Epithelial cell of prostate (primary cell): ENCODE results near the gene CARMIL1.
A peak's percentile ranks its signal among the peaks of the same experiment; 100 is the strongest.
"Not testable (repeated sequence)": the region's sequence is repeated elsewhere in the genome, so short reads cannot be mapped to it uniquely, and the experiment has no call there.

Experiments
- DNase-seq: peaks from one replicate; pipeline ENCODE4 v3.0.0-alpha.2; 2011; ENCODE audit warnings: low read depth, low spot score
- H3K27ac ChIP-seq: fragments of 450-650 bp; 2 replicates; pipeline ENCODE4 v1.5.1; 2017; ENCODE audit warnings: mild to moderate bottlenecking

CARMIL1 gene

DNA sequence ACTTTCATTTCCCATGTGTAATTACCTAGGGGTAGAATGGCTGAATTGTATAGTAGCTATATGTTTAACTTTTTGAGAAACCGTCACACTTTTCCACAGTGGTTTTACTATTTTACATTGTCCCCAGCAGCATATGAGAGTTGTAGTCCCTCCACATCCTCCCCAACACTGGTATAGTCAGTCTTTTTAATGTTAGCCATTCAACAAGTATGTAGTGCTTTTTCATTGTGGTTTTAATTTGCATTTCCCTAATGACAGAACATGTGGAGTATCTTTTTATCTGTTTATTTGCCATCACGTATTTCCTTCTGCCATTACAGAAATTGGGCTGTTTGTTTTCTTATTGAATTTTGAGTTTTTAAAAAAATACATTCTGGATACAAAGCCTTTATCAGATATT, 148.4 kb downstream of the CARMIL1 start:
- DNase-seq: no peak

DNA sequence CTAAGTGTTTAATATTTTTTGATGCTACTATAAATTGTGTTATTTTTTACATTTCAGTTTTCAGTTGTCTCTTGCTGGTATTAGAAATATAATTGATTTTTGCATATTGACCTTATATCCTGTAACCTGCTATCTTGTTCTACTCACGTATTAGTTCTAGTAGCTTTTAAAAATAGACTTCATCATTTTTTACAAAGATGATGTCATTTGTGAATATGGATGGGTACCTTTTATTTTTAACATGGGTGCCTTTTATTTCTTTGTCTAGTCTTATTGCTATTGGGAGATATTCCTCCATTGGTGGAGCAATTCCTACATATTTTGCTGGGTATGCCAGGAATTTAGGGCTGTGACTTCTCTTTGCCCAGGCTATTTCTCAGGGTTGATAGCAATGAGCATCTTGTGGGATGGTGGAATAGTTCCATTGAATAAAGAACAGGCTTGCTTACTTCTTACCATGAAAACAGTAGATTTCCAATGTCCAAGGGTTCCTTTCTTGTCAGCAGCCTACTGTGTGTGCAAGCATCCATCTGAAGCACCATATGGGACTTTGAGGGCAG, 149.7 kb downstream of the CARMIL1 start:
- DNase-seq: no peak
- H3K27ac ChIP-seq: no peak overlapping the region

More for the DNA sequence above, 148.4 kb downstream of the CARMIL1 start:
- H3K27ac ChIP-seq: no peak overlapping the region

DNA sequence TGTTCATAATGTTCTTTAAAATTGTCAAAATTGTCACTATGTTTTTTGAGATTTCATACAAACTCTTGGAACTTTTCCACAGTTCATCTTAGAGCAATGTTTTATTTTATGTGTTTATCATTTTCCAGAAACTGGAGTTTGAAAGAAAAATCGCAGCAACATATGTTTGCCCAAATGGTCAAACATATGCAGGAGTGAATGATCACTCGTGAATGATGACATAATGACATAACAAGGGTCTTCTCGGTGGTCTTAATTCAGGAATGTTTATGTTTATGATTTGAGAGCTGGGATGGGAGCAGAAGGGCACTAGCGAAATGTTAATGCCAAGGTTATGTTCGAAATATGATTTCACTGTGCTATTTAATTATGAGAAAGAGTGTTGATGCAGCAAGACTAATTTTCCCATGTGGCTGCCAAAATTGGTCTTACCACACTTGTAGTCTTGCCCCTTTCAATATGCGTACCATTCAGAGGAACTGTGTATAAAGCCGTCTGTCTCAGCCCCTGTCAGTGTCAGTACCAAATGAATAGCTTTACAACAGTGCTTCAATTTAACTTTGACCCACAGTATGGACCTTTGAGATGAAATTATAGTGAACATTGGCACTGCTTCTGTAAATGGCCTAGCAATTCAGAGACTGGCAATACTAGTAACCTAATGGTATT, 152.3 kb downstream of the CARMIL1 start:
- DNase-seq: no peak
- H3K27ac ChIP-seq: no peak overlapping the region

- H3K27ac ChIP-seq: no peak overlapping the region
- no peak for DNase-seq
These were observed 152.8 kb downstream of the CARMIL1 start for GRCh38 chr6:25431975-25432307.

- DNase-seq: no peak
- no peak overlapping the region for H3K27ac ChIP-seq
These were observed 155.7 kb downstream of the CARMIL1 start for GRCh38 chr6:25434921-25435320.

DNA sequence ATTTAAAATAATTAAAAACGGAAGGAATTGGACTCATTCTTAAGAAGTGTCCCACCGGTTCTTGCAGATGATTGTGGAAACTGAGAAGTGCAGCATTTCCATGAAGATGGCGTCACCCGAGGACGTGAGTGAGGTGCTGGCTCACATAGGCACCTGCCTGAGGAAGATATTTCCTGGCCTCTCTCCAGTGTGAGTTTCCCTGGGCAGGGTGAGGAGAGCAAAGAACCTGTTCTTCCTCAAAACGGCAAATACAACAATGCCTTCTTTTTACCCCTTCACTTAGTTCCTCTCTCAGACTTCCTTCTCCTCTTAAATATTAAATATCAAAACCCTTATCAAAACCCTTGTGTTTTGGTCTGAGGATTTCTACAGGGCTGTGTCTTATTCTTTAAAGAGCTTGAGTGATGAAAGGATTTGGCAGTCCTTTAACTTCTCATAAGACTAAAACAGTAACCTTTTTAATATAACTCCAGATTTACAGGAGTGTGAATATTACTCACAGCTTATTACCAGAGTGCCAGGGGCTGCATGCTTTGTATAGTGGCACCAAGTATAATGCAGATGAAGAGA, 156.3 kb downstream of the CARMIL1 start:
- DNase-seq: no peak
- no peak overlapping the region for H3K27ac ChIP-seq

DNA sequence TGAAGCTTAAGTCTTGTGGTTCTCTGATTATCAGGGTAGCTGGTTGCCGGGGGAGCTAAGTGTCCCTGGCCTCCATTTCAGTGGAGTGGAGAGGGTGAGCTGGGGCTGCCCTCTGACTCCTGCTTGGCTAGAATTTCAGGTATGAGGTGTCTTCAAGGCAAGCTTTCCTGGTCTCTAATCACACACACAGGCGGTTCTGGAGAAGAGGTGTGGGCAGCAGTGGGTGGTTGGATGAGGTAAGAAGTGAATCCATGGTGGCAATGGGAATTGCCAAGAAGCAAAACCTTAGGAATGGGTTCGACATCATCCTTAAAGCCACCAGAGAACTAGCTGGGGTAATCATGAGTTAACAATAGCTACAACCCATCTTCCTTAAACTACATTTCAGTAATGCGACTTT, 157.6 kb downstream of the CARMIL1 start:
- no peak overlapping the region for H3K27ac ChIP-seq
- DNase-seq: no peak

DNA sequence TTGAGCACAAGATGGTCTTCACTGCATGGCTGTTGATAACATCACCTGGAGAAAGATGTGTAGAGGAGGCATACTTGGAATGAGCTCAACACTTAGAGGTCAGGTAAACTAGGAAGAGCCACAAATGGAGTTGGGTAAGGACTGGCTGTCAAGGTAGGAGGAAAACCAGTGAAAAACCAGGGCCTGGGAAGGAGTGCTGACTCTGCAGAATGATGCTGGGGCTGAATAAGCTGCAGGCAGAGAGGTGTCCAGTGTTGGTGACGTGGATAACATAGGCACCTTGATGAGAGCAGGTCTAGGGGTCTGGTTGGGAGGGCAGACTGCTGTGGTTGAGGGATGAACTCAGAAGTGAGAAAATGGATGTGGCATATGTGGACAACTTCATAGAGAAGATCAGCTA, 160.2 kb downstream of the CARMIL1 start:
- no peak overlapping the region for H3K27ac ChIP-seq
- DNase-seq: no peak

DNA sequence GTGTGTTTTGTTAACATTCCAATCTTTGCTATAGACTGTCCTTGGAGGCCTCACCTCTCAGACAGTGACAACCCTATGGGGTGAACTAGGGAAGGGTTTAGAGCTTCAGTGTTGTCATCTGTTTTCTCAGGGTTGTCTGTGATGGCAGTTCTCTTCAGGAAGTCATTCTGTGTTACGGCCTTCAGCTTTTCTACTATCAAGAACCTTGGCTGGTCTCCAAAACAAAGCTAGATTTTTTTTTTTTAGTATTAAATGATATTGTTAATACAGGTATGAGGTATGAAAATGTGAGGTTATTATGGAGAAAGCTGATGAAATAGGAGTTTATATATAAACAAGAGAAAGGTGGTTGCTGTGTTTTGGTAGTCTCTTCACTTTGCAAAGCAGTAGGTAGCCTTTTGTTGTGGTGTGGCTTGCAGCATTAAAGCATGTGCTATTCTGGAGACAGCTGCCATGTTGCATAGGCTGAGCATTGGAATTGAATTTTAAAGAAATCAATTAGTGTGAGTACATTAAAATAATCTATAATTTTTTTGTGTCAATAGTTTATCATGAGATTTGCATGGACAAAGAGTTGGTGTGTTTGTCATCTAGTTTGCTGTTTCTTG, 162.6 kb downstream of the CARMIL1 start:
- DNase-seq: no peak
- H3K27ac ChIP-seq: no peak overlapping the region

DNA sequence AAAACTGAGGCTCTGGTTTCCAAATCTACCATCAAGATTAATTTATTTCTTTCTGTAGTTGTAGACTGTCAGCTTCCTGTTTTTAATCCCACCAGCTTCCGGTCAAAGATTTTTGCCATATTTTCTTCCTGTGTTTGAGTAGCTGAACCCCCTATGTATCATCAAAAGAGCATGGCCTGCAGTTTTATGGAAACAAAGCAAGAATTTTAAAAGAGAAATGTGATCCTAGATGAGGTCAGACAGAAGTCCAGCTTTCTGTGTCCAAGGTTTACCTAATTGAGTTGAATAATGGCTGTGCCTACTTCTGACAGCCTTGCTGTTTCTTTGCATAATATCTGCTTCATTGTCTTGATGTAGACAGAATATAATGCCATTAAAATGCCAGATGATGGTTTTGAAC, 163.7 kb downstream of the CARMIL1 start:
- DNase-seq: no peak
- H3K27ac ChIP-seq: no peak overlapping the region

GRCh38 chr6:25444521-25444920, 165.3 kb downstream of the CARMIL1 start:
- not testable (repeated sequence) for H3K27ac ChIP-seq, DNase-seq

DNA sequence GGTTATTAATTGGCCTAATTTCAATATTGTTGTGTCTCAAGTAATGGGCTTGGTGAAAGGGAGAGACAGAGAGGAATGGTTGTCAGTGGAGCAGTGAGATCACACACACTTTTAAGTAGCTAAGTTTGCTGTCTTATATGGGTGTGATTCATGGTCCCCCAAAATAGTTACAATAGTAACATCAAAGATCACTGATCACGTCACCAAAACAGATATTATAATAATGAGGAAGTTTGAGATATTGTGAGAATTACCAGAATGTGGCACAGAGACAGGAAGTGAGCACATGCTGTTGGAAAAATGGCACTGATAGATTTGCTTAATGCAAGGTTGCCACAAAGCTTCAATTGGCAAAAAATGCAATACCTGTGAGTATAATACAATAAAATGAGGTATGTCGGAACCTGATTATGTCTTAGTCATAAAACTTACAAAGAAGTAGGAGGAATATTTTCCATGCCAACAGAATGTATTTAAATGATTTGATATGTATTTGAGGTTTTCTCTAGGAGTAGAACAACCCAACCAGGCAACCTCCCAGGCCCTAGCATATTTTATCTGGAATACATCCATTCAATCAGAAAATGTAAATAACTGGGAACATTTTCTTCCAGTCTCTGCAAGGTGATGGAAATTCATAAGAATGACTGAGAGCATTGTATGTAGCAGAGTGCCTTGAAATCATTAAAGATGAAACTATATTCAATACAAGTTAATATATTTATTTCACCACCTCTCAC, 167.8 kb downstream of the CARMIL1 start:
- DNase-seq: no peak
- peak overlapping the region; percentile 84 for H3K27ac ChIP-seq

- DNase-seq: no peak
These were observed 168.4 kb downstream of the CARMIL1 start for GRCh38 chr6:25447570-25447929.

DNA sequence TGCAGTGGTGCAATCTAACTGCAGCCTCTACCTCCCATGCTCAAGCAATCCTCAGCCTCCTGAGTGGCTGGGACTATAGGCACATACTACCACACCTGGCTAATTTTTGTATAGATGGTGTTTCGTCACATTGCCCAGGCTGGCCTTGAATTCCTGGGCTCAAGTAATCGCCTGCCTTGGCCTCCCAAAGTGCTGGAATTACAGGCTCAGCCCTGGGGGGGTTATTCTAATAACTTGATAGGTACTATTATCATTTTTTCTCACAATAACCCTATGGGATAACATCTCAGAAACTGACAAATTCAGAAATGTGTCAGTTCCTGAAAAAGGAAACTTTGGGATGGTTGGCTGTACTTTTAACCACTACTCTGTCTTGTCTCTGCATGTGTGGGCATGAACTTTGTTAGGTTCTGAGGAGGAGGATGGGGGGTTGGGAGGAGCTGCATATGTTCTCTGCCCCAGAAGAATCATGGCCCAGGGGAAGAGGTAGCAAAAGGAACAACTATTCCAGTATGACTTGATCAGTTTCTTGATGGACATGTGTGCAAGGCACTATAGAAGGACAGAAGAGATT, 169.9 kb downstream of the CARMIL1 start:
- no peak for DNase-seq
- H3K27ac ChIP-seq: peak overlapping the region; percentile 84

More at GRCh38 chr6:25447570-25447929, 168.4 kb downstream of the CARMIL1 start:
- H3K27ac ChIP-seq: peak overlapping the region; percentile 84

- no peak for DNase-seq
- H3K27ac ChIP-seq: peak overlapping the region; percentile 84
These were observed 170.6 kb downstream of the CARMIL1 start for GRCh38 chr6:25449774-25450173.

- no peak for DNase-seq
- H3K27ac ChIP-seq: peak overlapping the region; percentile 84
These were observed 171.5 kb downstream of the CARMIL1 start for GRCh38 chr6:25450469-25451198.

DNA sequence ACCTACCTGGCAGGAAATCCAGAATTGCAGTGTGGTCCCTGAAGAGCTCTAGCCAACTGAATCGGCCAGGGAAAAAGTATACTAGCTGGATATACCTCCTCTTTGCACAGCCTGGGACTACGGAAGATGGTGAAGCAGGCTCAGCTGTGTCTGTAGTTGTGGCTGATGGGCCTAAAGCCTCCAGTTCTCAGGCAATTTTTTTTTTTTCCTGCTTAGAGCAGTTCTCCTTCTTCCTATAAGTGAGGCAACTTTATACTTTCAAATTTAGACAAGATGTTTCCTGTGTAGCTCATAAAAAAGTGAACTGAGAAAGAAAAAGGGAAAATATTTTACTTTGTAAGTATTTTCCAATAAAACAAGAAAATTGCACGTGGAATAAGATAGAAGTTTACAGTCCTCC, 172.9 kb downstream of the CARMIL1 start:
- H3K27ac ChIP-seq: no peak overlapping the region
- no peak for DNase-seq

DNA sequence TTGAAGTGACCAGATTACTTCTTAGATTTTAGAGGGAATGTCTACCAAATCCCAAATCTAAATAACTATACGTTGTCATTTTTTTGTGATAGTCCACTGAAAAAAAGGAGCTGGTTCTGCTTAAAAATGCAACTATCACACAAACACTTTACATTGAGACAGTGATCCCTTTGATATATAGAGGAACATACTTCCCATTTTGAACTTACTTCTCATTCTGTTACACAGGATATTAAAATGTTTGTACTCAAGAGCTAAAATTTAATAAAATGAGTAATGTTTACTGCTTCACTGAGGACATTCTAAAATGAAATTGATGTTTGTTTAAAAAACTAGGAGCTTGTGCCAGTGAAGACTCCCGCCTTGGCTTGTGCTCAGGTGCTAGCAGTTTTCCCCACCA, 174.1 kb downstream of the CARMIL1 start:
- no peak for DNase-seq
- H3K27ac ChIP-seq: no peak overlapping the region

DNA sequence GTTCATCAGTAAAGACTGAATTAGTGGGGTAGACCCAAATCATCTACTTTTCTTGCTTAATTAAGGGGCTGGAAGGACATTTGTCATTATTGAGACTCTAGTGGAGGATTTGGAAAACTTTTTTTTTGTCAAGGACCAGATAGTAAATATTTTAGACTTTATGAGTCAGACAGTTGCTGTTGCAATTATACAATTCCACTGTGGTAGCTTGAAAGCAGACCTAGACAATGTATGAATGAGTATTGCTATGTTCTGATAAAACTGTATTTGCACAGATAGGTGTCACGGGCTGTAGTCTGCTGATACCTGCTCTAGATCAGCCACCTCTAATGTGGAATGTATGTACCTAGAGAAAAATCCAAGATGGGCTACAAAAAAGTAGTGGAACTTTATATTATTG, 175.0 kb downstream of the CARMIL1 start:
- no peak overlapping the region for H3K27ac ChIP-seq
- no peak for DNase-seq
